T47D (cell line): ENCODE results near the gene PPP2R3B.
"Not testable (repeated sequence)": the region's sequence is repeated elsewhere in the genome, so short reads cannot be mapped to it uniquely, and the experiment has no call there.

Experiments used
- DNase-seq, 2 experiments: peaks; one replicate each; pipeline versions ENCODE4 v3.0.0 to v3.0.0-alpha.2; 2011 to 2012; ENCODE audit warnings: low read depth in 1 of 2, low spot score in 1 of 2
- JUND ChIP-seq: IDR thresholded peaks from 2 replicates; pipeline ENCODE4 v1.6.1; 2012; ENCODE audit warnings: low read depth
- in situ Hi-C: cut with HindIII; loops from 2 replicates; pipeline ENCODE4 v1.10.0; 2016; ENCODE audit warnings: low sequenced_read_pairs, low pct_unique_long_range_greater_than_20kb

Gene PPP2R3B

GRCh38 chrX:310621-311155 lies 76.0 kb downstream of the PPP2R3B start:
- TF ChIP-seq JUND, result no peak
- in situ Hi-C loops, result no loop called here
- no peak for DNase-seq

- in situ Hi-C loops, result no loop called here
- no peak for TF ChIP-seq JUND
- no peak for DNase-seq
Measured at GRCh38 chrX:308821-309520, 77.7 kb downstream of the PPP2R3B start.

DNA sequence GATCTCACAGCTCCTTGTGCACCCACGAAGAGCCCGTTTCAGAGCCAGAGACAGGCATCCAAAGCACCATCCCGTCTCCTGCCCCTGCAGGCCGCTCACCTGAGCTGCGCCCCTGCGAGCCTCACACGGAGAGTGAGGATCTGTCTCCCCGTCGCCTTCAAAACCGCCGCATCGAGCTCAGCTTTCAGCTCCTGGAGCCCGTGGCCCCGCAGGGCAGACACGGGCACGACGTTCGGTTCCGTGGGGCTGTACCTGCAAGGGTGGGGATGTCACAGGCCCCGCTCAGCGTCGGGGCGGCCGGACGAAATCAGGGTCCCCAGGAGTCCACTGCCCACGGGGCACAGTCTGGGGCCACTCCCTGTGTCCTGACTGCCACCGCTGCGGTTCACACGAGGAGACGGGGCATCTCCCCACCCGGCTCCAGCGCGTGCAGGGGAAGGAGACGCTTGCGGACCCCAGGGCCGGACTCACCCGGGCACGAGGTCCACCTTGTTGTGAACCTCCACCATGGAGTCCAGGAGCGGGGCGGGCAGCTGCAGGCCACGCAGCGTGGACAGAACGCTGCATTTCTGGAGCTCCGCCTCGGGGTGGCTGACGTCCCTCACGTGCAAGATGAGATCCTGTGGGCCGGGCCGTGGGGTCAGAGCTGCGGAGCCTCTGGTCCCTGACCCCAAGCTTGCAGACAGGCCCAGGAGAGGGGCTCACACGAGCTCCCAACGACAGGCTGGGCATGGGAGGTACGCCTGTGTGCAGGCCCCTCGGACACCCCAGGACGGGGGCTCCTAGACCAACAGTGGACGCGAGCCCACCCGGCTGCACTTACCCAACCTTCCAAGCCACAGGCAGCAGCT lies 79.2 kb downstream of the PPP2R3B start:
- TF ChIP-seq JUND, result no peak
- in situ Hi-C loops, result no loop called here
- no peak for DNase-seq

- in situ Hi-C loops, result not testable (repeated sequence)
Measured at GRCh38 chrX:306614-307251, 80.0 kb downstream of the PPP2R3B start.

DNA sequence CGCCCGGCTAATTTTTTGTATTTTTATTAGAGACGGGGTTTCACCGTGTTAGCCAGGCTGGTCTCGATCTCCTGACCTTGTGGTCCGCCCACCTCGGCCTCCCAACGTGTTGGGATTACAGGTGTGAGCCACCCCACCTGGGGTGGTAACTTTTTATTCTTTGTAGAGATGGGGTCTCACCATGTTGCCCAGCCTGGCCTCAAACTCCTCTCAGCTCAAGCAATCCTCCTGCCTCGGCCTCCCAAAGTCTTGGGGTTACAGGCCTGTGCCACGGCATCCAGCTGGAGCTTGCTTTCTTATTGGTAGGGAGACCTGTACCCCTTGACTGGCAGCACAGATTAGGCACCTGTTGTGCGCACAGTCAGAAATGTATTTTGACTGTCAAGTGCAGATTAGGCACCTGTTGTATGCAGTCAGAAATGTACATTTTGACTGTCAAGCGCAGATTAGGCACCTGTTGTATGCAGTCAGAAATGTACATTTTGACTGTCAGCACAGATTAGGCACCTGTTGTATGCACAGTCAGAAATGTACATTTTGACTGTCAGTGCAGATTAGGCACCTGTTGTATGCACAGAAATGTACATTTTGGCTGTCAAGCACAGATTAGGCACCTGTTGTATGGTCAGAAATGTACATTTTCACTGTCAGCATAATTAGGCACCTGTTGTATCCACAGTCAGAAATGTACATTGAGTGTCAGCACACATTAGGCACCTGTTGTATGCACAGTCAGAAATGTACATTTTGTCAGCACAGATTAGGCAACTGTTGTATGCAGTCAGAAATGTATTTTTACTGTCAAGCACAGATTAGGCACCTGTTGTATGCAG lies 80.7 kb downstream of the PPP2R3B start:
- DNase-seq, in situ Hi-C loops: not testable (repeated sequence)

More at GRCh38 chrX:306614-307251, 80.0 kb downstream of the PPP2R3B start:
- DNase-seq, result not testable (repeated sequence)

DNA sequence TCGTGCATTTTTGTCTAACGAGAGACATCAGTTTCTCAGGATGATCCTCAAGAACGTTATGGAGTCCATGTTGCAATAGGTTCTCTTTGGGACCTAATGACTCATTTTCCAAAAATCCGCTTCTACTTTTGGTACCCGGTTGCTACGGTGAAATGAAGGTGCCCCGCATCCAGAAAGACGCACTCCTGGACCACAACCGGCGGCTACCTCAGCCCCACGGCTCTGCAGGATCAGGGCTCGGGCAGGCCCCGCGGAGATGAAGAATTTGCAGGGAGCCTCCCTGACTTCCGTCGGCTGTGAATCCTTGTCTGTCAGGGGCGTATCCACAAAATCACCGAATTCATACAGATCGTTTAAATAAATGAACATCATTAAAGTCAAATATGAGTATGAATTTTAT lies 83.7 kb downstream of the PPP2R3B start:
- DNase-seq, result no peak
- TF ChIP-seq JUND, result no peak
- in situ Hi-C loops, result no loop called here

GRCh38 chrX:300334-300733 lies 86.4 kb downstream of the PPP2R3B start:
- in situ Hi-C loops, result no loop called here
- no peak for DNase-seq
- no peak for TF ChIP-seq JUND

- DNase-seq, result no peak
- in situ Hi-C loops, result no loop called here
- TF ChIP-seq JUND, result no peak
Measured at GRCh38 chrX:298993-299392, 87.7 kb downstream of the PPP2R3B start.

- in situ Hi-C loops, result no loop called here
- TF ChIP-seq JUND, result no peak
- no peak for DNase-seq
Measured at GRCh38 chrX:295136-295535, 91.6 kb downstream of the PPP2R3B start.

DNA sequence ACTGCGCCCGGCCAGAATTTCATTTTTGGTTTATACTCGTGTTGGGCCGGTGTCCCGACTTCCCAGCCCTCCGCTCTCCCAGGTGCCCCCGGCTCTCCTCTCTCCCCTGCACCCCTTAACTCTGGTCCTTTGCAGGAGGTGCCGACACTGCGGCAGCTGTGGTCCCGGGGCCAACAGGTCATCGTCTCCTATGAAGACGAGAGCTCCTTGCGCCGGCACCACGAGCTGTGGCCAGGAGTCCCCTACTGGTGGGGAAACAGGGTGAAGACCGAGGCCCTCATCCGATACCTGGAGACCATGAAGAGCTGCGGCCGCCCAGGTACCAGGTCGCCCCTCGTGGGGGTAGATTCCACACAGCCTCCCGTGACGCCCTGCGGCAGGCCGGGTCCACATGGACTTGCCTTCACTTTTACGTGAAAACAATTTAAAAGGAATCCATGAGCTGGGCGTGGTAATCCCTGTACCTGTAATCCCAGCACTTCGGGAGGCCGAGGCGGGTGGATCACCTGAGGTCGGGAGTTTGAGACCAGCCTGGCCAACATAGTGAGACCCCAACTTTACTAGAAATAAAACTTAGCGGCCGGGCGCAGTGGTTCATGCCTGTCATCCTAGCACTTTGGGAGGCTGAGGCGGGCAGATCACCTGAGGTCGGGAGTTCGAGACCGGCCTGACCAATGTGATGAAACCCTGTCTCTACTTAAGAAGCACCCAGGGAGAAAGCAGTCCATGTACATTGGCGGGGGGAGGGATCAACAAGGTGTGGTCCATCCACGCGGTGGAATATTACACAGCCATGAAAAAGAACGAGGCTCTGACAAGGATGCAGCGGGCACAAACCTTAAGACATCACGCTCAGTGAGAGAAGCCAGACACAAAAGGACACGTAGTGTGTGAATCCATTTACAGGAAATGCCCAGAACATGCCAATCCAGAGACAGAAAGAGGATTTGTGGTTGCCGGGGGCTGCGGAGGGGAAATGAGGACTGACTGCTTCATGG lies 93.5 kb downstream of the PPP2R3B start:
- no peak for DNase-seq
- in situ Hi-C loops, result no loop called here
- no peak for TF ChIP-seq JUND

DNA sequence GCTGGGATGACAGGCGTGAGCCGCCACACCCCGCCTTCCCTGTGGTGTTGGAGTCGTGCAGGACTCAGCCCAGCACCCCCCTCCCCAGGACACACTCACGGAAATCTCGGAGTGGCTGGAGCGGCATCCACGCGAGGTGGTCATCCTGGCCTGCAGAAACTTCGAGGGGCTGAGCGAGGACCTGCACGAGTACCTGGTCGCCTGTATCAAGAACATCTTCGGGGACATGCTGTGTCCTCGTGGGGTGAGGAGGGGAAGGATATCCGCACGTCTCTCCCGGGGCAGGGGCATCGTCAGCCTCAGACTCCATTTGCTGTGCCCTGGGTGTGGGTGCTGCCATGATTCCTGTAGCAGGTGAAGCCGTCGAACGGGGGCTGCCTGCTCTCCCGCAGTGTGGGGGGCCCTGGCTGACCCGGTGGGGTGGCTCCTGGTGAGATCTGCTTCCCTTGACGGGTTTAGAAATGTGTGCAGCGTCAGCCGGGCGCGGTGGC lies 95.3 kb downstream of the PPP2R3B start:
- TF ChIP-seq JUND, result no peak
- in situ Hi-C loops, result no loop called here
- DNase-seq, result no peak
